Mucosa of rectum (tissue), 2 donors: ENCODE data around the gene DHRSX.
"Not testable (repeated sequence)": the region's sequence is repeated elsewhere in the genome, so short reads cannot be mapped to it uniquely, and the experiment has no call there.

ENCODE experiments used
- H3K27ac ChIP-seq, 2 donors: one replicate each; pipeline ENCODE4 v1.7.0; 2013; ENCODE audit warnings: inconsistent platforms in 2 of 2, low read depth in 2 of 2, low read length in 2 of 2
- H3K27me3 ChIP-seq, 2 donors: one replicate each; pipeline ENCODE4 v1.7.0; 2013; ENCODE audit warnings: low read length in 2 of 2; ENCODE audit not compliant: control insufficient read depth in 2 of 2, insufficient read depth in 2 of 2
- H3K36me3 ChIP-seq, 2 donors: one replicate each; pipeline ENCODE4 v1.7.0; 2013; ENCODE audit warnings: low read length in 2 of 2; ENCODE audit not compliant: control insufficient read depth in 2 of 2, insufficient read depth in 2 of 2
- H3K4me1 ChIP-seq, 2 donors: one replicate each; pipeline ENCODE4 v1.7.0; 2013; ENCODE audit warnings: low read length in 2 of 2, mild to moderate bottlenecking in 1 of 2; ENCODE audit not compliant: control insufficient read depth in 2 of 2, insufficient read depth in 2 of 2
- H3K4me3 ChIP-seq, 2 donors: one replicate each; pipeline ENCODE4 v1.7.0; 2013; ENCODE audit warnings: low read length in 2 of 2
- H3K9ac ChIP-seq, 2 donors: one replicate each; pipeline ENCODE4 v1.7.0; 2013; ENCODE audit warnings: low read length in 2 of 2, low read depth in 1 of 2, mild to moderate bottlenecking in 1 of 2
- H3K9me3 ChIP-seq, 2 donors: one replicate each; pipeline ENCODE4 v1.7.0; 2013; ENCODE audit warnings: low read length in 2 of 2; ENCODE audit not compliant: control insufficient read depth in 2 of 2
- donor health status: healthy.
- donor health status: Normal muscosa, but diverticular disease.

DHRSX gene

GRCh38 chrX:2312061-2312591 is 188.7 kb downstream of the DHRSX start:
- not testable (repeated sequence) for H3K4me1 ChIP-seq, H3K9me3 ChIP-seq, H3K27ac ChIP-seq, H3K36me3 ChIP-seq, H3K27me3 ChIP-seq, H3K4me3 ChIP-seq, H3K9ac ChIP-seq

GRCh38 chrX:2311501-2311900 is 189.3 kb downstream of the DHRSX start:
- Histone ChIP-seq H3K9ac (no peak overlapping the region), H3K27ac (no peak overlapping the region), H3K4me3 (no peak overlapping the region), H3K9me3 (no peaks in the 10 kb centered on the region), H3K36me3 (peaks cover 0 to 2% of the 10 kb centered on the region in 2 donors), H3K27me3 (no peaks in the 10 kb centered on the region), H3K4me1 (no peaks in the 10 kb centered on the region)

GRCh38 chrX:2301901-2302300 is 198.9 kb downstream of the DHRSX start:
- no peaks in the 10 kb centered on the region for H3K9me3 ChIP-seq
- no peak overlapping the region for H3K9ac ChIP-seq
- no peaks in the 10 kb centered on the region for H3K27me3 ChIP-seq
- no peaks in the 10 kb centered on the region for H3K4me1 ChIP-seq
- H3K4me3 ChIP-seq = no peak overlapping the region
- no peaks in the 10 kb centered on the region for H3K36me3 ChIP-seq
- no peak overlapping the region for H3K27ac ChIP-seq

- H3K9me3 ChIP-seq = no peaks in the 10 kb centered on the region
These were observed 200.9 kb downstream of the DHRSX start for GRCh38 chrX:2299871-2300270.

GRCh38 chrX:2286731-2287130 is 214.0 kb downstream of the DHRSX start:
- H3K9me3 ChIP-seq = no peaks in the 10 kb centered on the region
- H3K27ac ChIP-seq = no peak overlapping the region
- no peaks in the 10 kb centered on the region for H3K27me3 ChIP-seq
- H3K4me1 ChIP-seq = no peaks in the 10 kb centered on the region
- H3K4me3 ChIP-seq = no peak overlapping the region
- peaks cover 10 to 16% of the 10 kb centered on the region in 2 donors for H3K36me3 ChIP-seq
- H3K9ac ChIP-seq = no peak overlapping the region

More at GRCh38 chrX:2299871-2300270, 200.9 kb downstream of the DHRSX start:
- Histone ChIP-seq H3K9ac (no peak overlapping the region), H3K4me3 (no peak overlapping the region), H3K36me3 (no peaks in the 10 kb centered on the region), H3K27ac (no peak overlapping the region), H3K27me3 (no peaks in the 10 kb centered on the region), H3K4me1 (no peaks in the 10 kb centered on the region)

- H3K9me3 ChIP-seq = no peaks in the 10 kb centered on the region
- H3K27me3 ChIP-seq = no peaks in the 10 kb centered on the region
- no peak overlapping the region for H3K4me3 ChIP-seq
- peaks cover 0 to 7% of the 10 kb centered on the region in 2 donors for H3K36me3 ChIP-seq
- no peak overlapping the region for H3K27ac ChIP-seq
- H3K9ac ChIP-seq = no peak overlapping the region
- H3K4me1 ChIP-seq = no peaks in the 10 kb centered on the region
These were observed 216.2 kb downstream of the DHRSX start for GRCh38 chrX:2284601-2285000.

- H3K27me3 ChIP-seq = no peaks in the 10 kb centered on the region
- H3K4me1 ChIP-seq = no peaks in the 10 kb centered on the region
- no peak overlapping the region for H3K4me3 ChIP-seq
- no peak overlapping the region for H3K27ac ChIP-seq
- H3K9me3 ChIP-seq = no peaks in the 10 kb centered on the region
- H3K36me3 ChIP-seq = peaks cover 0 to 3% of the 10 kb centered on the region in 2 donors
- no peak overlapping the region for H3K9ac ChIP-seq
These were observed 216.6 kb downstream of the DHRSX start for GRCh38 chrX:2284133-2284532.

GRCh38 chrX:2283111-2283859 is 217.5 kb downstream of the DHRSX start:
- peaks cover 0 to 3% of the 10 kb centered on the region in 2 donors for H3K36me3 ChIP-seq
- no peak overlapping the region for H3K9ac ChIP-seq
- H3K9me3 ChIP-seq = no peaks in the 10 kb centered on the region
- H3K4me3 ChIP-seq = no peak overlapping the region
- no peaks in the 10 kb centered on the region for H3K27me3 ChIP-seq
- no peaks in the 10 kb centered on the region for H3K4me1 ChIP-seq
- H3K27ac ChIP-seq = no peak overlapping the region

- Histone ChIP-seq H3K27me3 (no peaks in the 10 kb centered on the region), H3K9me3 (no peaks in the 10 kb centered on the region), H3K4me3 (no peak overlapping the region), H3K4me1 (no peaks in the 10 kb centered on the region), H3K36me3 (peaks cover 0 to 3% of the 10 kb centered on the region in 2 donors), H3K9ac (no peak overlapping the region), H3K27ac (no peak overlapping the region)
These were observed 218.2 kb downstream of the DHRSX start for GRCh38 chrX:2282490-2283090.

GRCh38 chrX:2272337-2272736 is 228.4 kb downstream of the DHRSX start:
- Histone ChIP-seq H3K4me3 (no peak overlapping the region), H3K27ac (no peak overlapping the region), H3K4me1 (no peaks in the 10 kb centered on the region), H3K27me3 (no peaks in the 10 kb centered on the region), H3K9me3 (no peaks in the 10 kb centered on the region), H3K9ac (no peak overlapping the region), H3K36me3 (no peaks in the 10 kb centered on the region)
